GM12801 (cell line): ENCODE measurements around the gene KSR1.

Experiments used
- CTCF ChIP-seq: IDR thresholded peaks from one replicate; pipeline ENCODE4 v1.5.1; 2011; ENCODE audit warnings: control low read depth; ENCODE audit not compliant: insufficient read length; ENCODE audit errors: extremely low read depth

KSR1 gene

GRCh38 chr17:27460196-27460725 is 4.0 kb downstream of the KSR1 start:
- no peak for TF ChIP-seq CTCF

- no peak for TF ChIP-seq CTCF
Measured at GRCh38 chr17:27461192-27461859, 5.1 kb downstream of the KSR1 start.

- TF ChIP-seq CTCF = no peak
Measured at GRCh38 chr17:27462149-27462548, 5.9 kb downstream of the KSR1 start.

- no peak for TF ChIP-seq CTCF
Measured at GRCh38 chr17:27462714-27463113, 6.5 kb downstream of the KSR1 start.

- TF ChIP-seq CTCF = no peak
Measured at GRCh38 chr17:27463235-27463677, 7.0 kb downstream of the KSR1 start.

GRCh38 chr17:27464431-27464830 is 8.2 kb downstream of the KSR1 start:
- TF ChIP-seq CTCF = no peak

- TF ChIP-seq CTCF = no peak
Measured at GRCh38 chr17:27466376-27466742, 10.1 kb downstream of the KSR1 start.
